Right hindlimb (tissue), 1 donor: ENCODE results near the gene THSD4.
A peak's percentile ranks its signal among the peaks of the same experiment; 100 is the strongest.
"Not testable (repeated sequence)": the region's sequence is repeated elsewhere in the genome, so short reads cannot be mapped to it uniquely, and the experiment has no call there.

Source experiments
- DNase-seq: peaks from one replicate; pipeline ENCODE4 v3.0.0-alpha.2; 2018

THSD4 gene

GRCh38 chr15:71301958-71302621 is 186.8 kb downstream of the THSD4 start:
- no peak for DNase-seq

- DNase-seq = no peak
Measured at GRCh38 chr15:71302861-71303410, 187.7 kb downstream of the THSD4 start.

GRCh38 chr15:71303977-71304376 is 188.7 kb downstream of the THSD4 start:
- no peak for DNase-seq

GRCh38 chr15:71304681-71305080 is 189.4 kb downstream of the THSD4 start:
- no peak for DNase-seq

- no peak for DNase-seq
Measured at GRCh38 chr15:71306538-71306937, 191.3 kb downstream of the THSD4 start.

- no peak for DNase-seq
Measured at GRCh38 chr15:71312194-71312708, 197.0 kb downstream of the THSD4 start.

GRCh38 chr15:71312731-71313460 is 197.6 kb downstream of the THSD4 start:
- no peak for DNase-seq

GRCh38 chr15:71313806-71314205 is 198.5 kb downstream of the THSD4 start:
- DNase-seq = no peak

GRCh38 chr15:71314956-71315537 is 199.8 kb downstream of the THSD4 start:
- DNase-seq = no peak

GRCh38 chr15:71316911-71317310 is 201.6 kb downstream of the THSD4 start:
- no peak for DNase-seq

- not testable (repeated sequence) for DNase-seq
Measured at GRCh38 chr15:71319424-71319823, 204.2 kb downstream of the THSD4 start.

GRCh38 chr15:71319935-71320334 is 204.7 kb downstream of the THSD4 start:
- DNase-seq = no peak

- no peak for DNase-seq
Measured at GRCh38 chr15:71323082-71323481, 207.8 kb downstream of the THSD4 start.

- DNase-seq = no peak
Measured at GRCh38 chr15:71323584-71323983, 208.3 kb downstream of the THSD4 start.

GRCh38 chr15:71325481-71325880 is 210.2 kb downstream of the THSD4 start:
- DNase-seq = no peak

- no peak for DNase-seq
Measured at GRCh38 chr15:71328453-71328852, 213.2 kb downstream of the THSD4 start.

- peak; percentile 72 for DNase-seq
Measured at GRCh38 chr15:71329041-71329440, 213.8 kb downstream of the THSD4 start.

- DNase-seq = peak; percentile 29
Measured at GRCh38 chr15:71329497-71330260, 214.4 kb downstream of the THSD4 start.

- peak; percentile 56 for DNase-seq
Measured at GRCh38 chr15:71330638-71331162, 215.4 kb downstream of the THSD4 start.

- DNase-seq = peak; percentile 47
Measured at GRCh38 chr15:71331173-71331572, 215.9 kb downstream of the THSD4 start.

GRCh38 chr15:71332431-71333004 is 217.2 kb downstream of the THSD4 start:
- DNase-seq = no peak

GRCh38 chr15:71333136-71333700 is 217.9 kb downstream of the THSD4 start:
- DNase-seq = no peak
